ENCODE data around the gene PIP4K2B.
"Not testable (repeated sequence)": the region's sequence is repeated elsewhere in the genome, so short reads cannot be mapped to it uniquely, and the experiment has no call there.

PIP4K2B gene

DNA sequence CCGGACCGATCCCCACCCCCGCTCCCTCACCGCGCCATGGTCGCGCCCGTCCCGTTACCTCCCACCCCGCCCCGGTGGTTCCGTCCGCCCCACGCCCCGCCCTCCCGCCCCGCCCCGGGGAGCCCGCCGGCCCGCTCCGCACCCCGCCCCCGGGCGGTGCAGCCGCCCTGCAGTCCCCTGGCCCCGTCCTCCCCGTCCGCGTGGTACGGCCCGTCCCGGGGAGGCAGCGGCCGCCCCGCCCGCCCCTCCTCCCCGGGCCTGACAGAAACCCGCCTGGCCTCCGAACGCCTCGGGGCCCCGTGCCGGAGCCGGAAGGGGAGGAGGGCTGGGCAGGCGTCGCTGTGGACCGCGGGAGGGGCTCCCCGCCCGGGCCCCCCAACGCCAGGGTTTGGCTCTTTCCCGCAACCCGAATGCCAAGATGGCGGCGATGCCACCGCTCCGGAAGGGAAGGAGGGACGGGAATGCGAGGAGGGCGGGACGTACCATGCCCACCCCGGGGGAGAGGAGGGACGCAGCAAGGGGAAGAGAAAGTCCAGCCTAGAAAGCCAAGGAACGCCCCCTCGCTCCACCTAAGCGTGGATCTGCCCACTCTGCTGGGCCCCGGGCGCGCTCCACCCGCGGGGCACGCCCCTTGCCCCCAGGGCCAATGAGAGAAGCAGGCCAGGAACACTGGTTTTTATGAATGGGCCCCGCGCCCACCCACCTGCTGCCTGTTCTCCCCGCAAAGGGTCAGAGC, at the start of gene PIP4K2B:
Gene PIP4K2B (minus strand): TSS at position 56 of the 736 bp plus-strand sequence. CDS start 132 bp downstream, outside the sequence.
- DNase-seq, result peak; percentile 95

GRCh38 chr17:38848557-38848891, 49.2 kb upstream of the PIP4K2B start:
- DNase-seq, result no peak

DNA sequence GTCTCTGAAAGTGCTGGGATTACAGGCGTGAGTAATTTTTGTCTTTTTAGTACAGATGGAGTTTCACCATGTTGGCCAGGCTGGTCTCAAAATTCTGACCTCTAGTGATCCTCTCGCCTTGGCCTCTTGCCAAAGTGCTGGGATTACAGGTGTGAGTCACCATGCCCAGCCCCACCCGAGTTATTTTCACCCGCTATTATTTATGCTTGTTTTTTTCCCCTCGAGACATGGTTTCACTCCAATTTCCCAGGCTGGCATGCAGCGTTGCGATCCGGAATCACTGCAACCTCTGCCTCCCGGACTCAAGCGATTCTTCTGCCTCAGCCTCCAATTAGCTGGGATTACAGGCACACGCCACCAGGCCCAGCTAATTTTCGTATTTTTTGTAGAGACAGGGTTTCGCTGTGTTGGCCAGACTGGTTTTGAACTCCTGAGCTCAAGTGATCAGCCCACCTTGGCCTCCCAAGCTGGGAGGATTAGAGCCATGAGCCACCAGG, 45.0 kb upstream of the PIP4K2B start:
- DNase-seq, result no peak

GRCh38 chr17:38825762-38826247, 26.4 kb upstream of the PIP4K2B start:
- no peak for DNase-seq

- peak; percentile 84 for DNase-seq
Observed at GRCh38 chr17:38824899-38825761, 25.8 kb upstream of the PIP4K2B start, which contains the start of gene CWC25. TSS of gene CWC25 (minus strand) at chr17:38825321. CDS start at chr17:38825183, 138 bp downstream.

- DNase-seq, result peak; percentile 14
Observed at GRCh38 chr17:38815576-38816193, 16.3 kb upstream of the PIP4K2B start.

- DNase-seq, result no peak
Observed at GRCh38 chr17:38809828-38810227, 10.5 kb upstream of the PIP4K2B start.

DNA sequence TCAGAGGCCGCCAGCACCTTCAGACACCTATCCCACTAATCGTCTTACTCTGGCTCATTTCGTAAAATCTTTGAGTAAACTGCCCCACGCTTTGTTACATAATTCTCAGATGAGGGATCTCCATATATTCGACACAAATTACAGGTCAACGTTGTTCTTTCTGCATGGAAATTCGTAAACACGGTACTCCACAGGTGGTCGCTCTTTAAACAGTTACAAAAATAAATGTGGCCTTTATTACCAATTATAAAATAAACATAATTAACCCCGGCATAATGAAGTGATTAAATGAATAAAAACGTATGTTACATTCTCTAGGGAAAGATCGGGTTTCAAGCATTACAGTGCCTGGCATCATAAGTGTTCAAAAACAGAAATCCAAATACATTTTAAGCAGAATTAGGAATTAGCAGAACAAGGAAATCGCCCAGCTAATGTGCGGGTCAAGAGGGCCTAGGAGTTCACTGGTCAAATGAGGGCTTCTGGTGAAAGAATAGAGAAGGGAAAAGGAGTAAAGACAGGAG, 943 bp upstream of the PIP4K2B start:
- DNase-seq, result no peak

GRCh38 chr17:38798614-38799500, 499 bp downstream of the PIP4K2B start:
- peak; percentile 33 for DNase-seq

- DNase-seq, result no peak
Observed at GRCh38 chr17:38797828-38798227, 1.5 kb downstream of the PIP4K2B start.

GRCh38 chr17:38797158-38797490, 2.2 kb downstream of the PIP4K2B start:
- DNase-seq, result no peak

DNA sequence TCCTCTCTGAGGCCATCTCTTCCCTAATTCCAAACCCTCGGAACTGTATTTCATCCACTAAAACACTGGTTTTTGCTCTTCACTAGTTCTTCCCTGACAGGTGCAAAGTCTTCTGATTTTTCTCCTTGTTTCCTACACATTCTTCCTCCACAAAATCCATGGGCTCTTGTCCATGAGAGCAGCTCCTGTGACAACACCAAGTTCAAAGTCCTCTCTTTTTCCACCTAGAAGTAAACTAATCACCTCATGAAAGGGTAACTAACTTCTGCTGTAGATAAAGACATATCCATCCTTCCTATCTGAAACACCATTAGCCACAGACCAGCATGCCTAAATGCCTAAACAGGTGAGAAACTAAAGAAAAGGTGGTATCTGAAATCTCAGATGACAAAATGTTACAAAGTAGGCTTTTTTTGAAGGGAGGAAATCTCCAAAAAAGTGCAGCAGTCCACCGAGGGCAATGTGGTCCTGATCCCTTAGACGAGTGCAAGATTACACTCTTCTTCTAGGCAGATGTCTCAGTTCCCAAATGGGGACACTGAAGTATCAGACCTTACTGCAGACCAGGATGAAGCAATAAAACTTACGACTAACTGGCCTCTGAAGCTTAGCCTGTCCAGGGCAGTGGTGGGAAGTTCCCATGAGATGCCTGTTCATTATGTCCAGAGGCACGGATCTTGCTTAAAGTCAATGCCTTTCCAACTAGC, 2.8 kb downstream of the PIP4K2B start:
- no peak for DNase-seq

GRCh38 chr17:38794221-38794620, 5.1 kb downstream of the PIP4K2B start:
- no peak for DNase-seq

DNA sequence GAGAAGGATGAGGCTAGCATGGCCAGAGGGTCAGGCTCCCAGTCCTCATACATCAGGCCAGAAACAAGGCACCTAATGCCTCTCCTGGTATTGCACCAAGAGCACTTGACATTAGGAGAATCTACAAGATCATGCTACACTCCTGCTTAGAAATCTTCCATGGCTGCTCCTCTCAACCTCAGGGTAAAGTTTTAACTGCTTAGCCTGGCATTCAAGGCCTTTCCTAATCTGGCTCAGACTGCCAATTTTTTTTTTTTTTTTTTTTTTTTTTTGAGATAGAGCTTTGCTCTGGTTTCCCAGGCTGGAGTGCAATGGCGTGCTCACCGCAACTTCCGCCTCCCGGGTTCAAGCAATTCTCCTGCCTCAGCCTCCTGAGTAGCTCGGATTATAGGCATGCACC, 8.2 kb downstream of the PIP4K2B start:
- no peak for DNase-seq

GRCh38 chr17:38790148-38790707, 9.1 kb downstream of the PIP4K2B start:
- DNase-seq, result not testable (repeated sequence)

DNA sequence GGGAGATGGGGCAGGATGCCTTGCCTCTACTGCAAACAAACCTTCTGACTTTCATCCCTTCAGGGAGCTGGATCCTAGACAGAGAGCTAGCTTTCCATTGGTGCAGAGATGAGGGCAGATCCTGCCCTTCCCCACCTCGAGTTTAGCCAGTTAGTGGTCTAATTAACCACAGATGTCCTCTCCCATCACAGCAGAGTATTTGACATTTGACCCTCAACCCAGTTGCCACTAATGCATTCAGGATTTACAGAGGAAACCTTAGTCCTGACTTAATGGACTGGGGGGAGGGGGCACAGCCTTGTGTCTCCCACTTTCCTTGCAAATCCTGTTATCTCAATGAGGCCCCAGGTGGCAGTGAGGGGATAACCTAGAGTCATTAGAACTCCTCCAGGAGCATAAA, 10.2 kb downstream of the PIP4K2B start:
- no peak for DNase-seq

GRCh38 chr17:38787999-38788398, 11.4 kb downstream of the PIP4K2B start:
- DNase-seq, result not testable (repeated sequence)

GRCh38 chr17:38786372-38786771, 13.0 kb downstream of the PIP4K2B start:
- DNase-seq, result no peak

DNA sequence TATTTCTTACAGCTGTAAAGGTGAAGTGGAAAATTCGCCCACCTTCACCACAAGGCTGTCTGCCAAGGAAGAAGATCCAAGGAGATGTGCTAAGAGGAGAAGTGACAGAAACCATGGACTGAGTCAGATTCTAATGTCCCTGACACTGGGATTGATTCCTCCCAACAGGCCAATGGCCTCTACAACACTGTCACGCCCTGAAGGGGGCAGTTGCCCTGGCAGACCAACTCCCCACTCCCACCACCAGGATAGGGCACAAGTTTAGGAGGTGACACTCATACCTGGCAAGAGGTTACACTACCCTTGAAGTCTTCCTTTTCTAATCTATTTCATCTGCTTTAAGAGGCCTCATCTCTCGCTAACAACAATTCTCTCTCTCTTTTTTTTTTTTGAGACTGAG, 16.1 kb downstream of the PIP4K2B start:
- no peak for DNase-seq

GRCh38 chr17:38779965-38780752, 19.2 kb downstream of the PIP4K2B start:
- no peak for DNase-seq

All from NCI-H226 (cell line).